HG02678 (cell line): ENCODE measurements around the gene LRRC3C.
A peak's percentile ranks its signal among the peaks of the same experiment; 100 is the strongest.

Experiments
- ATAC-seq: cut with Tn5 transposase; IDR thresholded peaks from one replicate; pipeline ENCODE4 v1.9.1; 2021; ENCODE audit warnings: mild to moderate bottlenecking, moderate library complexity; ENCODE audit not compliant: unreplicated experiment

Gene LRRC3C

DNA sequence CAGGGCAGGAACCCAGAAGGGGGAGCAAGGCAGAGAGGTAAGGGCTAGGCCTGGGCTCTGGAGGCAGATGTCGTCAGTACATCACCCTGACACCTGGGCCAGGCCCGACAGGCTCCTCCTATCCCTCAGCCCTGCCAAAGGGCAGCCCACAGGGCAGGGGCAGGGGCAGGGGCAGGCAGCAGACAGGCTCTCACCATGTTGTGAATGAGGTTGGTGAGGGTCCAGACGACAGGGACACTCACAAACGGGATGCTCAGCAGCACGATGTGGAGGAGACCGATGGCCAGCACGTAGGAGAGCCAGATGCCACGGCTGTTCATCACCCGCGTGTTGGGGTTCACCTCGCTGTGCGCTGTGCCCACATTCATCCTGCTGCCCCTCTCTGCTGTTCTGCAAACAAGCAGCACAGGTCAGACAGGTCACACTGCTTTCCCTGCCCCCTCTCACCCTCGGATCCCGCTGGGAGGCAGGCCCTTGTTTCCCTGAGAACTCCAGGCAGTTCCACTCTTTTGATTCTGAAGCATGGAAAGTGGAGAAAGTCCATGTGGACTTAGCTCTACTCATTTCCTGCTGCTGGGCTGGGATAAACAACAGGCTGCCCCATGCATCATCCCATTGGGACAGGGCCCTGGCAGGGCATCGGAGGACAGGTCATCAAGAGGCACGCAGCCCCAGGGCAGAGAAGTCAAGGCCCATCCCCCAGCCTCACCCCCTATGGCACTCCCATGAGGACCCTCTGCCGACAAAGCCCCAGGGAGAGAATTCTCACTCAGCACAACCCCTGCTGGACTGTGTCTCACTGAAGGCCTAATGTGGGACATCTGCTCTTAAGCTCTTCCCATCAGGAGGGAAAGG, 3.5 kb upstream of the LRRC3C start:
- ATAC-seq: no peak

DNA sequence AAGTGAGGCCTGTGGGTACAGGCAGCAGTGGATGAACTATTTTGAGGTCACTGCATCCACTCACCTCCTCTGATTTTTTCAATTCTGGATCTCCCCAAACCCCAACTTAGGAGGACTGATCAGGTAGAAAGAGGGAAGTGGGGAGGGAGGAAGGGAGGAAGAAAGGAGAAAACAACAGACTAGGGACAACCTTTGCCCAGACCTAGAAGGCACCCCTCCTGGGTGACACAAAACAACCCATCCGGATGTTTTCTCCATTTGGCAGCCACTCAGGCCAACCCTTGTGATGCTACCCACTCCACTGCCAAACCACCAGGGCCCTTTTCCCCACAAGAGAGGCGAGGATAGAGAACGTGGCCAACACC, 2.9 kb upstream of the LRRC3C start:
- no peak for ATAC-seq

DNA sequence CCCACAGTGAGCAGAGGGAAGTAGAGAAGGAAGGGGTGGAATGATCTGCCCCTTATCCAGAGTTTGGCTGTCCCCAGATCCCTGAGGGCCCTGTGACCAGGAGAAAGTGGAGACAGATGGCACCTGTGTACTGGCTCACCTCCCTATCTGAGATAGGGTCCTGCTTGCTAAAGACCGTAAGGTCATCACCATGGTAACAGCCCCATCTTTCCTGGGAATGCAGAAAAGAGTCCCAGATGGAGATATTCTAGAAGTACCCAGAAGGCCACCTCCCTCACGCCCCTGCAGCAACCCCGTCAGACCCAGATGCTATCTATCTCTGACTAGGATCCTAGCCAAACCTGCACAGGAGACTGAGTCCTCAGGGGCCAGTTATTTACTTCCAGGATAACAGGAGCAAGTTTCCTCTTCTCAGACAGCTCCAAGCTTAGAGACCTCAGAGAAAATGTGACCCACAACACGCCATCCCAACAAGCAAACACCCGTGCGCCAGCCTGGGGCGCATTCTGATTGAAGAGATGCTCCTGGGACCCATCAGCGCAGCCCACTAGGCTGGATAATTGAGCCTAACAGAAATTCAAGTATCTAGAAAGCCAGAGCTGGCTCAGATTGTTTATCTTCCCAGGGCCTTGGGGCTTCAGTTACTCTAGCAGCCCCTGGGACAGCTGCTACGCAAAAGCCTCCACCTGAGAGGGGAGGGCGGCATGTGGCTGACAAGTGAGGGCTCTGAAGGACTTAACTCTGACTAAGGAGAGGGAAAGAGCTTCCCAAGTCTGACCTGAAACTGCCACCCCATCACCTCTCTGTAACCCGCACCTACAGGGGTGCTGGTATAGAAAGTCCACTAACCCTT, 2.0 kb upstream of the LRRC3C start:
- no peak for ATAC-seq

DNA sequence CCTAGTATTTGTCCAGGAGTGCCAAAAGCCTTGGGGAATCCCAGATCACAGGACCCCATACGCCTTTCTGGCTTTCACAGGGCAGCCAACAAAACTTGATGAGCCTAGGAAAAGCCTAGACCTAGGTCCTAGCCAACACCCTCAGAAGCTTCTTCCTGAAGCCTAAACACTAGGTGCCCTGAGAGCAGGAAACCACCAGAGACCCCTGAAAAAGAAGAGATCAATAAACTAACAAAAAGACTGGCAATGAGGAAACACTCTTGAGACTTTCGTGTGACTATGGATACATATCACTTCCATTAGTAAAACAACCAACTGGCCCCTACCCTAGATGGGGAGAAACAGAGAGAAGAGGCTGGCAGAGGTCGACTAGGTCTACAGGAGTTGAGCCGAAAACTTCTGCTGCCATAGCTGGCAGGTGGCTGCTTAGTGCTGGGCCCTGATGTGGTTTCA, 1.4 kb upstream of the LRRC3C start:
- ATAC-seq: no peak

DNA sequence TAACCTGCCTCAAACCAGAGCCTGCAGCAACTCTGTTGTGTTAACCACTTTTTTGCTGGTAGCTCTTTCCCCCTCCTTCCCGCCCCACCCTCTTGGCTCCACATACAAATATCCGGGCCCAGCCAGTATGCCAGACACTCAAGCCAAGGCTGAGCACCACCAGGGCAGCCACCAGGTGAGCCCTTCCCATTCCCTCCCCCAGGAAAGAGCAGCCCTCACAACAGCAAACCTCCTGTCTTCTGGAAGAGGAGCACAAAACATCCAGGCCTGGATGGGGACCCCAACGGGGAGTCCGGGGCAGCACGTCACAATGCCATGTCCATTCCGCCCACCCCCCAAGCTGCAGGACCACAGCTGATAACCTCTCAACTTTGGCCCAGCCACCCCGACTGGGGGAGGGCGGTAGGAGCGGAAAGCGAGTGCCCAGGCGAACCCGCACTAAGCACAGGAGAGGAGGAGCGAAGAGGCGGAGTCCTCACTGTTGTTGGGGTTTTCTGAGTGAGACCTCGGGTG, 888 bp upstream of the LRRC3C start:
- peak; percentile 30 for ATAC-seq

DNA sequence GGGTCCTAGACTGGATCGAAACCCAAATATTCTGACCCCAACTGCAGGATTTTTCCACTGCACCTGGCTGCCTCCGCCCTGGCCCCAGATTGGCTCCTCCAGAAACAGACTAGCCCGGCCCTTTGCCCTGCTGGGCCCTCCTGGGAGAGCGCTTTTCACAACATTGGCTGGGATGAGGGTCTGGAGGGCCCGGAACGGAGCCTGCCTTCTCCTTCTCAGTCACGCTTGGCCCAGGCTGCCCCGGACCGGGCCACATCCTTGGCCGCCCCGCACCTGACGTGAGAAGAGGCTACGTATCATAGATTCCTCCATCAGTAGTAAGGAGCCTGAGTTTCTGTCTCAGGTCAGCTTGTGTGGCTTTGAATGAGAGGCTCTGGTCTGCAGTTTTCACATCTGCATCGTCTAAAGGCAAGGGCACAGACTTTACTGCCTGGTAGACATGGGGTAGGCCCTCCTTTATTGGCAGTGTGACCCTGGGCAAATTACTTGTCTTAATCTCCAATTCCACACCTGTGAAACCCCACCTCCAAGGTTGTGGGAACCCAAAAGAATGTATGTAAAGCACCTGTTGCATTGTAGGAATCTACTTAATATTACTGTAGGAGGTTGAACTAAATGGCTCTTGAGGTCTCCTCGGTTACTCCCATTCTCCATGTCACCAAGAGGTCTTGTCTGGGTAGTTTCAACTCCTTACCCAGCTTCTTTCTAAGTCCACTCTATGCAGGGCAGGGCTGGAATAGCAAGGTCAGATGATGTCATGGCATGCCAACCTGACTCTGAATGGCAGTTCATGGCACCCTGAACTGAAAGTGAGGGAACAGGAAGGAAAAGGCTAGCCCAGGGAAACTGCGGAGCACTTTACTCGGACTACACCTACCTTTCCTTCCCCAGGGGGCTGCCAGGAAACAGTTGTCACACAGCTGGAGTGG, 661 bp downstream of the LRRC3C start:
- peak; percentile 15 for ATAC-seq

DNA sequence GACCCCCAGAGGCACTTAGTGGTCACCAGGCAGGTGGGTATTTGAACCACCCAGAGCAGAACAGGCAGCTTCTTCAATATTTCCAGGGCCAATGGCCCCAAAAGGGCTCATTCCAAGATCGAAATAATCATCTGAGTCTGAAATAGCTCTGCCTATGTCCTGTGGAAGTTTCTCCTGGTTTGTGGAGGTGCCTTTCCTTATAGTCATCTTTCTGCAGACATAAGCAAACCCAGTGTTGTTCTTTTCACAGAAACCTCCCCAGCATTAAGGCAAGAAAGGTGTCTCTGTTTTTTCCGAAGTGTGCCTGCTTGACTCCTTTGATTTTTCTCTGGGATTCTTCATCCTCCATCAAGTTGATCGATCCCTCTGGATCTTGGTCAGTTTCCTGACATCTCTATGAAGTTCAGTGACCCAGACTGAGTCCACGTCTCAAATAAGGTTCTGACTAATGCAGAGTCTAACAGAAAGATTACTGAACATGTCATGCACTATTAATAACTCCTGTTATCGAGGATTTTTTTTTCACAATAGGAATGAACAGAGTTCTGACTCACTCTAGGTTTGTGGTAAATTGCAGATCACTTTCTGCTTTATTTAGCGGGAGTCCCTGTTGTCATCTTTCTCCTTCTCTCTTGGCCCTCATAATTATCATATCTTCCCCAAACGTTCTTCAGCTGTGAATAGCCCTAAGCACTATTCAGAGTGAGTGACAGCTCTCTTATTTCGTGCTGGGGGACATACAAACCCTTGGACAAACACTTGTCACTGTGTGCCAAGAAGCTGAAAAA, 1.5 kb downstream of the LRRC3C start:
- no peak for ATAC-seq

DNA sequence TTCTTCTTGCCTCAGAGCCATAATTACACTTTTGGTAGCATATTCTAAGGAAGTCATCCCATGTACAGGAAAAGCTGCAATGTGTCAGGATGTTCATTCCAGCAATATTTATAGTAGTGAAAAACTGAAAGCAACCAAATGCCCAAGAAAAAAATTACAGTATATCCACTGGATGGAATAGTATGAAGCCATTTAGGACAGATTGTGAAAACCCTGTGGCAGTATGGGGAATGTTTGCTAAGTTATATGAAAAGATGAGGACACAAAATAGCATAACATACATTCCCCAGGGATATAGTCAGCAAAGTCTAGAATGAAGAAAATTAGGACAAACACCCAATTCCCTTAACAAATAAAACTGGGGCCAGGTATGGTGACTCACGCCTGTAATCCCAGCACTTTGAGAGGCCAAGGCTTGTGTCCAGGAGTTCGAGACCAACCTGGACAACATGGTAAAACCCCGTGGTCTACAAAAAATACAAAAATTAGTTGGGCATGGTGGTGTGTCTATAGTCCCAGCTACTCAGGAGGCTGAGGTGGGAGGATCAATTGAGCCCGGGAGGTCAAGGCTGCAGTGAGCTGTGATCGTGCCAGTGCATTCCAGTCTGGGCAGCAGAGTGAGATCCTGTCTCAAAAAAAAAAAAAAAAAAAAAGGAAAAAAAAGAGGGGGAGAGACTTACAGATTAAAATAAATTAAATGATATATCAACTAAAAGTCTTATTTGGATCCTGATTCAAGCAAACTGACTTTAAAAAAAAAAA, 2.3 kb downstream of the LRRC3C start:
- no peak for ATAC-seq

DNA sequence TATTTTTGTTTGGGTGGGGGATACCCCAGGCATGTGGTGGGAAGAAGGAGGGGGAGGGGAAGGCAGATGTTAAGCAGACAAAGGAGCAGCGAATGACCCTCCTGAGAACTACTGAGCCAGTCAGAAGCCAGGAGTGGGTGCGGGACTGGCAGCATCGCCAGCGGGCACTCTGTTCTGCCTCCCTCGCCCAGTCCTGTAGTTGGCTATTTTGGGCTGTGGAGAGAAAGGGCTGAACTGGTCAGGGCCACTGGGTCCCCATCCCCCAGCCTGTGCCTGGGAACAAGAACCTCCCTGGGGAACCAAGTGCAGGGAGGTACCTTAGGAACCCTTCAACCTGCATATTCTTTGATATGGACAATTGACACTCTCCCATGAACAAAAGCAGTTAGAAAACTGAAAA, 6.4 kb downstream of the LRRC3C start:
- ATAC-seq: no peak

DNA sequence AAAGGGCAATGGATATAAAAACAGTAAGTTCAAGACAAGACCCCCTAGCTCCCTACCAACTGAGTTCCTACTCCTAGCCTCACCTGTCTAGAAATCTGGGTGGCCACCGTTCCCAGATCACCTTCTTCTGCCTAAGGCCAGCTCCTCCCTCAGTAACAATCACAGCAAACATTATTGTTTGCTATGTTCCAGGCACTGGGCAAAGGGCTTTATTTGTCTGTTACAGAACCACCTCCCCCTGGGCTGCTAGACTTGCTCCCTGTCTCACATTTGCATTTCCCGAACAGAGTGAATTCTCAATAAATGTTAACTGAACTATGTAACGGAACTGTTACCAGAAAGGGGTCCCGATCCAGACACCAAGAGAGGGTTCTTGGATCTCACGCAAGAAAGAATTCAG, 6.8 kb downstream of the LRRC3C start:
- ATAC-seq: no peak

DNA sequence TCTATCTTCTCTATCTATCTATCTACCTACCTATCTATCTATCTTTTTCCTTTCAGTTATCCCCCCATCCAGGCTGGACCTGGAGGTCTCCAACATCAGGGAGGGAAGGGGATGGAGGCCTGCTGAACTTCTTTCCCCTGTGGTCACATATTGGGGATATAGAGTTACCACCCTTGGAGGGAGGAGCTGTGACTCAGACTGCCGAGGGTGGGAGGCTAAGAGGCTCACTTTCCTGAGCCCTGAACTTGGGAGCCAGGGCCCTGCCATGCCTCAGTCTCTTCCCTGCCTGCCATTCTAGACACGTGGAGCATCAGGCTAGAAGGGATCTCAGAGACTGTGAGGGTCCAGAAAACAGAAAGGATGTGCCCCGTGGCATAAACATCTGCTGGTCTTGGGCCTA, 8.4 kb downstream of the LRRC3C start:
- no peak for ATAC-seq

DNA sequence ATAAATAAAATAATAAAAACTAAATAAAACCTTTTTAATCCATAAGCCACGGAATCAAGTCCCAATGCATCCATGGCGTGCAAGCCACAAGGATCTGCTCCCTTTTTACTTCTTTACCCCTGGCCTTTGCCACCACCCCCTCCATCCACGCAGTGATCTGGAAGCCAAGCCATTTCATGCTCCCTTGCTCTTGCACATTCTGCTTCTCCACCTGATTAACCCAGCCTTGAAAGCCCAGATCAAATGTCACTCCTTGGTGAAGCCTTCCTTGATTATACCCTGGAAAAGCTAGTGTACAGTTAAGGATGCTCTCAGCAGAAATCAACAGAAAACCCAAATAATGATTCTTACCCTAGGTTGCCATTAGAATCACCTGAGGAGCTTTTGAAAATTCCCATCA, 9.9 kb downstream of the LRRC3C start:
- ATAC-seq: no peak

DNA sequence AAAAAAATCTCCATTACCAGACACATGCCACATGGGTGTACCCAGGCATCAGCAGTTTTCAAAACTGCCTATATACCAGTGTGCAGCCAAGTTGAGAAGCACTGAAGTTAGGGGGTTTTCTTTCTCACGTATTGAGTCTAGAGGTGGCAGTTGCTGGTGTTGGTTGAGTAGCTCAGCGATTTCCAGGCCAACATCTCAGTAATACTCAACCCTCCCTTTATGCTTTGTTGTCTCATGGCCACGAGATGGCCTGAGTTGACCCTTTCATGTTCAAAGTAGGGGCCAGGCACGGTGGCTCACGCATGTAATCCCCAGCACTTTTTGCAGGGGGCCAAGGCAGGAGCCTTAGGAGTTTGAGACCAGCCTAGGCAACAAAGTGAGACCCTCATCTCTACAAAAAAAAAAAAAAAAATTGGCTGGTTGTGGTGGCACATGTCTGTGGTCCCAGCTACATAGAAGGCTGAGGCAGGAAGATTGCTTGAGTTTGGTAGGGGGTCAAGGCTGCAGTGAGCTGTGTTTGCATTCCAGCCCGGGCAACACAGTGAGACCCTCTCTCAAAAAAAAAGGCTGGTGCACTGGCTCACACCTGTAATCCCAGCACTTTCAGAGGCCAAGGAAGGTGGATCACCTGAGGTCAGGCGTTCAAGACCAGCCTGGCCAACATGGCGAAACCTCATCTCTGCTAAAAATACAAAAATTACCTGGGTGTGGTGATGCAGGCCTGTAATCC, 10.8 kb downstream of the LRRC3C start:
- ATAC-seq: no peak

DNA sequence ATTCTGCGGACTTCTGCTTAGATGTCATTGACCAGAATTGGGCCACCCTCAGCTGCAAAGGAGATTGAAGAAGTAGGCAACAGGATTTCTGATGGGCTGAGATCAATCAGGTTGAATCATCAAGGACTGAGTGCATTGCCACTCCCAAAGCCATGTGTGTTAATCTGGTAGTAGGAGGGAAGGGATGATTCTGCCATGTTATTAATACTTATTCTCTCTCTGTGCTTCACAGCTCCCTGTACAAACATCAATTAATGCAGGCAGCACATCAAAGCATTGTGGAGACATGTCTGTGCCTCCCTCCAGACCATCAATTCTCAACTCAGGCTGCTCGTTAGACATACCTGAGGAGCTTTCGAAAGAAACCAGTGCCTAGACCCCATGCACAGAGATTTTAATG, 11.6 kb downstream of the LRRC3C start:
- no peak for ATAC-seq

DNA sequence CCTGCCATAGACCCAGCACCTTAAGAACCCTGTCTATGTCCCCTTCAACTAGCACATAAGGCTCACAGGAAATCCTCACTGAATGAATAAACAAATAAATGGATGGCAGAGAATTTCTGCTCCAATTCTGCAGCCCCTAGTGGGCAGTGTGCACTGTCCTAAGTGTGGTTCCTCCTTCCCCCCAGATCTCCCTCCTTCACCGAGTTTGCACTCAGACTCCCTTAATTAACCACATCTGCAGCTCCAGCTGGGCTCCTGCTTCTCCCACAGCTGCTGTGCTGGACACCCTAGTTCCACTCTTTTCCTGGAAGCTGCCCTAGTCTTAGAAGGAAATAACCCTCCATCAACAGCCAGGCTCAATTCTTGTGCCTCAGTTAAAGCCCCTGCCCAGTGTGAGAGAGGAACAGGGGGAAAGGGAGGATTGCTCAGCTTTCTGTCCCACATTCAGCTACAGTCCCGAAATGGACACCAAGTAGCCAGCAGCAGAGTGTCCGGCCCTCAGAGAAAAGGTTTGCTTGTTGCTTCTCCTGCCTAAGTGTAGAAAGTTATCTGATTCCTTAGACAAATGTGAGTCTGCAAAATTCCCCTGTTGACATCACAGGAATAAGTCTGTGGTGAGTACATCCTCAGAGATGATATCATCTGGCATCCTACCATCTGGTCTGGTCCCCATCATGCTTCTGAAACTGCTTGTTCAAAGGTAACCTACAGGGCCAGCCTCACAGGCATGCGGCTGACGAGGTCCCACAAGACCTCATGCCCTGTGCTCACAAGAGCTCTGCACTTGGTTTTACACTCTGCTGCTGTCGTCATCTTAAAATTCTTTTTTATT, 12.3 kb downstream of the LRRC3C start:
- ATAC-seq: peak; percentile 51

DNA sequence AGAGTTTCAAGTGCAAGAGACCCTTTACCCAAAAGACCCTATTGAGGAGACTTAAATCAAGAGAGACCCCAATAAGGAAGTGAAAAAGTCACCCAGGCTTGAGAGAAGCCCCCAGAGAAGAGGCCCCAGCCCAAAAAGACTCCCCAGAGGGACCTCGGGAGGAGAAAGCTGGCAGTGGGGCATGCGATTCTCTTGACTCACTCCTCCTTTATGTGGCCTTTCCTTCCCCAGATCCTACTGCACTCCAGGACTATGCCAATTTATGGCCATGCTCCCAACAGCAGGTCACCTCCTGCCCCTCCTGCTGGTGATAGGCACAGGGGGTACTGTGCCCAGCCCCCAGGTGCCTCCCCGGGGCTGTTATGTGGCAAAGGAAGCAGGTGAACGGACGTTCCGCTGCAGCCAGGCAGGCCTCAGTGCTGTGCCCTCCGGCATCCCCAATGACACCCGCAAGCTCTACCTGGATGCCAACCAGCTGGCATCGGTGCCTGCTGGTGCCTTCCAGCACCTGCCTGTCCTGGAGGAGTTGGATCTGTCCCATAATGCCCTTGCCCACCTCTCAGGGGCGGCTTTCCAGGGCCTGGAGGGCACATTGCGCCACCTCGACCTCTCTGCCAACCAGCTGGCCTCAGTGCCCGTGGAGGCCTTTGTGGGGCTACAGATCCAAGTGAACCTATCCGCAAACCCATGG, 16.3 kb downstream of the LRRC3C start:
- no peak for ATAC-seq

DNA sequence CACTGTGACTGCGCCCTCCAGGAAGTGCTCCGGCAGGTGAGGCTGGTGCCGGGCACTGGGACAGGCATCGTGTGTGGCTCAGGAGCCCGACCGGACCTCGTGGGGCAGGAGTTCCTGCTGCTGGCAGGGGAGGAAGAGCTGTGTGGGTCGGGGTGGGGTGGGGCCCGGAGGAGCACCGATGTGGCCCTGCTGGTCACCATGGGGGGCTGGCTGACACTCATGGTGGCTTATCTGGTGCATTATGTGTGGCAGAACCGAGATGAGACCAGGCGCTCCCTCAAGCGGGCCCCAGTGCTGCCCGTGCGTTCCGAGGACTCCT, 16.8 kb downstream of the LRRC3C start:
- ATAC-seq: no peak
